NCI-H1092 (cell line): Measurements from ENCODE around the gene FXR2.

Experiments used
- DNase-seq: peaks from one replicate; lab custom pipeline; 2025; lab: John Stamatoyannopoulos, UW

Gene FXR2

GRCh38 chr17:7589204-7589868, 25.4 kb downstream of the FXR2 start:
- DNase-seq, result no peak

- no peak for DNase-seq
Measured at GRCh38 chr17:7588553-7589203, 26.0 kb downstream of the FXR2 start.

GRCh38 chr17:7587420-7588151, 27.1 kb downstream of the FXR2 start:
- no peak for DNase-seq

- no peak for DNase-seq
Measured at GRCh38 chr17:7586673-7587419, 27.9 kb downstream of the FXR2 start.

GRCh38 chr17:7583253-7584109, 31.2 kb downstream of the FXR2 start, which contains the start of gene MPDU1:
Gene MPDU1, plus strand, starts transcription at chr17:7583852. Its CDS starts 11 bp downstream, at chr17:7583863.
- DNase-seq, result peak; percentile 91

GRCh38 chr17:7582396-7583252, 32.1 kb downstream of the FXR2 start:
- DNase-seq, result no peak

GRCh38 chr17:7580604-7581575, 33.8 kb downstream of the FXR2 start:
- DNase-seq, result no peak

- DNase-seq, result no peak
Measured at GRCh38 chr17:7579834-7580603, 34.7 kb downstream of the FXR2 start.

GRCh38 chr17:7579001-7579833, 35.5 kb downstream of the FXR2 start, which contains the start of gene CD68:
Gene CD68, plus strand, starts transcription at chr17:7579638. Its CDS starts 40 bp downstream, at chr17:7579678.
- DNase-seq, result no peak

- DNase-seq, result no peak
Measured at GRCh38 chr17:7577327-7578199, 37.1 kb downstream of the FXR2 start.

- no peak for DNase-seq
Measured at GRCh38 chr17:7576432-7576937, 38.2 kb downstream of the FXR2 start.

GRCh38 chr17:7575959-7576358, 38.7 kb downstream of the FXR2 start:
- no peak for DNase-seq

GRCh38 chr17:7575481-7575883, 39.2 kb downstream of the FXR2 start:
- no peak for DNase-seq

GRCh38 chr17:7574176-7574953, 40.3 kb downstream of the FXR2 start:
- DNase-seq, result no peak

GRCh38 chr17:7573324-7574080, 41.2 kb downstream of the FXR2 start:
- DNase-seq, result peak; percentile 58
